Breast epithelium (tissue), 4 donors: ENCODE data around the gene MMAB. TPM values are rescaled to one million over a fixed set of nuclear protein-coding genes. Genes with fewer than 3 reads are reported as not detected.

Experiments
- DNase-seq, 2 donors: peaks; one replicate each; pipeline ENCODE4 v3.0.0-alpha.2; 2019; ENCODE audit warnings: low spot score in 2 of 2
- H3K27ac ChIP-seq, 2 donors: fragments of 200-600 bp; sonication (generic) in 1 of 2; one replicate each; pipeline ENCODE4 v1.5.1; 2016 to 2019; ENCODE audit warnings: mild to moderate bottlenecking in 1 of 2
- H3K27me3 ChIP-seq, 2 donors: fragments of 200-600 bp; sonication (generic) in 1 of 2; one replicate each; pipeline versions ENCODE4 v1.5.1 to v1.6.0; 2017 to 2019; ENCODE audit warnings: control low read depth in 1 of 2, mild to moderate bottlenecking in 1 of 2
- H3K36me3 ChIP-seq: fragments of 200-600 bp; one replicate; pipeline ENCODE4 v1.5.1; 2019
- H3K4me1 ChIP-seq, 2 donors: fragments of 200-600 bp; sonication (generic); one replicate each; pipeline ENCODE4 v1.5.1; 2016 to 2019; ENCODE audit warnings: control low read depth in 1 of 2
- H3K4me3 ChIP-seq, 3 donors: fragments of 200-600 bp; sonication (generic); 1 replicate in 2 of 3; 2 replicates in 1 of 3; pipeline ENCODE4 v1.5.1; 2016 to 2019; ENCODE audit warnings: mild to moderate bottlenecking in 3 of 3, moderate library complexity in 2 of 3
- H3K9me3 ChIP-seq, 2 donors: fragments of 200-600 bp; sonication (generic) in 1 of 2; one replicate each; pipeline ENCODE4 v1.5.1; 2016 to 2019; ENCODE audit warnings: control low read depth in 1 of 2
- POLR2A ChIP-seq: fragments of 450-650 bp; IDR thresholded peaks from one replicate; pipeline ENCODE4 v1.6.1; 2016; ENCODE audit warnings: antibody characterized with exemption, mild to moderate bottlenecking, moderate library complexity
- POLR2AphosphoS5 ChIP-seq, 3 donors: sonication (generic); formaldehyde crosslinking; IDR thresholded peaks; one replicate each; pipeline ENCODE4 v1.6.1; 2017; ENCODE audit warnings: antibody characterized with exemption in 3 of 3
- intact Hi-C: fragments of 100-400 bp; cut with DNase I; formaldehyde crosslinking; loops from one replicate; pipeline ENCODE4 v1.15.1; 2023; ENCODE audit warnings: low total_unique reads
- total RNA-seq, 3 donors: library from RNA; depleted of rRNA; stranded (reverse); fragments of >200 nt; gene quantifications; one replicate each; pipeline ENCODE4 v1.1.0, GENCODE V29; 2016
- TF ChIP-seq, protein P1 (sequence below), 3 donors: fragments of 450-650 bp; IDR thresholded peaks; one replicate each; pipeline ENCODE4 v1.5.1; 2016 to 2017; ENCODE audit warnings: antibody characterized with exemption in 3 of 3, mild to moderate bottlenecking in 3 of 3, moderate library complexity in 3 of 3

The MMAB gene
- total RNA-seq, 3 donors from 2014 or later: 23.9 to 29.1 (median 28.6) TPM

DNA sequence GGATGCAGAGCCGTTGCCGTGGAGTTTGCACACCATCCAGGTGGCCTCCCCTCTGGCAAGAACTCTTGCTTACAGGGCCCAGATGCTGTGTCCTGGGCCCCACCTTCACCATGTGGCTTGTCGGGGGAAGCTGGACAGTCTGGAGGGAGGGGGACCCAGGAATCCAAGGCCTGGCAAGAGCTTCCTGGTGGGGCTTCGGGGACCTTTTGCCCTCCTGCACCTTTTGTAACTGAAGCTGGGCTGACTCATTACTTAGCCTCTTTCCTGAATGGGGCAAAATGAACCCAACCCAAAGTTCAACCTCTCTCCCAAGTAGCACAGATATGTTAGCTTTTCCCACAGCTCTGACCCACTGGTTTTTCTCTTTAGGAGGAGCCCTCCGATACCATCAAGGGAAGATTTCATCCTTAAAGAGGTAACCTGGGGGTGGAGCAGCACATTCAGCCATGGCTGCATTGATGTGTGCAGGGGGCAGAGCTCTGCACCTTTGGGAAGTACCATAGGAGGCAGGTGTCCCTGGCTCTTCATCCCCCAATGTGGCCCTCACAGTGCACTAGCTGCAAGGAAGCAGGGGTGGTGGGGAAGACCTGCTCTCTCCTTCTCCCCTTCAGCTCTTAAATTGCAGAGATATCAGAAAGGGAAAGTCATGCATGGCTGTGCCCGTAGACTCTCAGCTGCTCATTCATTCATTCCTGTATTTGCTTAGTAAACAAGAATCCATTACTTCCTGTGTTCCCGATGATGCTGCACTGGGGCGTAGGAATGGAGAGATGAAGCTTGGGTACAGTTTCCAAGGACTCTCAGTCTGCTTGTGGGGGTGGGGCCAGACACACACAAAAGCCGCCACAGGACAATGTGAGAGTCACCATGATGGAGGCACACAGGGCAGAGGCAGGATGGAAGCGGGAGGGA lies 13.3 kb upstream of the MMAB start:
- no peaks in the 10 kb centered on the region for H3K9me3 ChIP-seq
- no peak overlapping the region for H3K4me3 ChIP-seq
- DNase-seq: no peak
- no peaks in the 10 kb centered on the region for H3K27me3 ChIP-seq
- intact Hi-C loops: no loop called here
- no peaks in the 10 kb centered on the region for H3K36me3 ChIP-seq
- no peaks in the 10 kb centered on the region for H3K4me1 ChIP-seq
- no peak overlapping the region for H3K27ac ChIP-seq
- no peak for TF ChIP-seq POLR2AphosphoS5 (IDR thresholded peaks at IDR 0.05)
- TF ChIP-seq POLR2A: no peak
- TF ChIP-seq, protein P1, sequence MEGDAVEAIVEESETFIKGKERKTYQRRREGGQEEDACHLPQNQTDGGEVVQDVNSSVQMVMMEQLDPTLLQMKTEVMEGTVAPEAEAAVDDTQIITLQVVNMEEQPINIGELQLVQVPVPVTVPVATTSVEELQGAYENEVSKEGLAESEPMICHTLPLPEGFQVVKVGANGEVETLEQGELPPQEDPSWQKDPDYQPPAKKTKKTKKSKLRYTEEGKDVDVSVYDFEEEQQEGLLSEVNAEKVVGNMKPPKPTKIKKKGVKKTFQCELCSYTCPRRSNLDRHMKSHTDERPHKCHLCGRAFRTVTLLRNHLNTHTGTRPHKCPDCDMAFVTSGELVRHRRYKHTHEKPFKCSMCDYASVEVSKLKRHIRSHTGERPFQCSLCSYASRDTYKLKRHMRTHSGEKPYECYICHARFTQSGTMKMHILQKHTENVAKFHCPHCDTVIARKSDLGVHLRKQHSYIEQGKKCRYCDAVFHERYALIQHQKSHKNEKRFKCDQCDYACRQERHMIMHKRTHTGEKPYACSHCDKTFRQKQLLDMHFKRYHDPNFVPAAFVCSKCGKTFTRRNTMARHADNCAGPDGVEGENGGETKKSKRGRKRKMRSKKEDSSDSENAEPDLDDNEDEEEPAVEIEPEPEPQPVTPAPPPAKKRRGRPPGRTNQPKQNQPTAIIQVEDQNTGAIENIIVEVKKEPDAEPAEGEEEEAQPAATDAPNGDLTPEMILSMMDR (IDR thresholded peaks at IDR 0.05): no peak

DNA sequence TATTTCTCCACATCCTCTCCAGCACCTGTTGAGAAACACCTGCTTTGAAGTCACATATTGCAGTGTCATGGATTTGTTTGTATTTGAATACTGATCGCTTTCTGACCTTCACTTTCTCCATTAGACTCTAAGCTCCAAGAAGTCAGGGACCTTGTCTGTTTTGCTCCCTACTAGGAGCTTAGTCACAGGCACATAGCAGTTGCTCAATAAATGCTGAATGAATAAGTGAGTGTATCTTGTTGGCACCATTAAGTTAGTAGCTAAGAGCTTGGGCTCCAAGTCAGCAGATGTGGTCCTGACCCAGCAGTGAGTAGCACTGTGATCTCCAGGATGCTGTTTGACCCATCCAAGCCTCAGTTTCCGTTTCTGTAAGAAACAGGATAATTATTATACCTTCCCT lies 10.4 kb upstream of the MMAB start:
- Histone ChIP-seq H3K27me3 (no peaks in the 10 kb centered on the region), H3K9me3 (no peaks in the 10 kb centered on the region), H3K4me1 (no peaks in the 10 kb centered on the region), H3K4me3 (no peak overlapping the region), H3K27ac (no peak overlapping the region), H3K36me3 (peaks cover 6% of the 10 kb centered on the region)
- intact Hi-C loops: no loop called here
- TF ChIP-seq, protein P1 (IDR thresholded peaks at IDR 0.05): no peak
- TF ChIP-seq POLR2A (no peak), POLR2AphosphoS5 (IDR thresholded peaks at IDR 0.05) (no peak)
- no peak for DNase-seq

DNA sequence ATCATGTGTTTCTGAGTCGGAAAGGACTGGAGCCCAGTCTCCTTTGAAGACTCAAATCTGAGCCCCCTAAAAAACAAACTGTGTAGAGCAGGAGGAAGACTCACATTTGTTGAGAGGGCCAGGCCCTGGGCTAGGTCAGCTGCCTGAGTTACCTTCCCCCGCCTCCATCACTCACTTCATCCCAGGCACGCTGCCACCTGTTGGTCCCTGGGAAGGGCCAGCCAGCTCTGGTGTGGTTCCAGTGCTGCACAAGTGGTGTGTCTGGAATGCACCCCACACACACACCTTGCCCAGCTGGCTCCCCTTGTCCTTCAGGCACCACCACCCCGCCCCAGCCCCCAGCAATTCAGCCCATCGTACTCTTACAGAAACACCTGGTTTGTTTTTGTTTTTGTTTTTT lies 9.3 kb upstream of the MMAB start:
- Histone ChIP-seq H3K36me3 (peaks cover 6% of the 10 kb centered on the region), H3K4me1 (no peaks in the 10 kb centered on the region), H3K4me3 (no peak overlapping the region), H3K27me3 (no peaks in the 10 kb centered on the region), H3K9me3 (no peaks in the 10 kb centered on the region), H3K27ac (peak overlapping the region; percentile 76 to 79)
- no peak for TF ChIP-seq POLR2AphosphoS5 (IDR thresholded peaks at IDR 0.05)
- TF ChIP-seq, protein P1 (IDR thresholded peaks at IDR 0.05): no peak
- TF ChIP-seq POLR2A: no peak
- DNase-seq: peak in 1 of 2 donors; percentile 39
- intact Hi-C loops: no loop called here

DNA sequence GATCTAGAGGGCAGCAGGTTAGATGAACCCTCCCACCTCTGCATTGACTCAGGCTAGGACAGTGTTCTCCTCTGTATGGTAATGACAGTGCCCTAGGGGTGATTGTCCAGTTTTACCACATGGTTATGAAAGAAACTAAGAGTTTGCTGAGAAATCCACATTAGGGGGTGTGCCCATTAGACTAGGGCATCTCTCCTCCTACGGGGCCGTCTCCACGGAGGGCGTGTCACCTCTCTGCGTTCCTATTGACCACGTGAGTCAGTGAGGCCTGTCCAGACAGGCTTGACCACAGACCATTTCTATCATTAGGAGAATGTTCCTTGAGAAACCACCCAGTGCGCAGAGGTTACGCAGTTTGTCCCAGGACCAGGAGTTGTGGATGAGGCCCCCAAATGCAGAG lies 8.6 kb upstream of the MMAB start:
- no peak overlapping the region for H3K4me3 ChIP-seq
- no peaks in the 10 kb centered on the region for H3K9me3 ChIP-seq
- H3K36me3 ChIP-seq: peaks cover 6% of the 10 kb centered on the region
- peak overlapping the region; percentile 76 to 87 for H3K27ac ChIP-seq
- no peak for TF ChIP-seq POLR2AphosphoS5 (IDR thresholded peaks at IDR 0.05)
- no peak for TF ChIP-seq POLR2A
- TF ChIP-seq, protein P1 (IDR thresholded peaks at IDR 0.05): no peak
- peak in 1 of 2 donors; percentile 90 for DNase-seq
- H3K27me3 ChIP-seq: no peaks in the 10 kb centered on the region
- intact Hi-C loops: no loop called here
- H3K4me1 ChIP-seq: no peaks in the 10 kb centered on the region

DNA sequence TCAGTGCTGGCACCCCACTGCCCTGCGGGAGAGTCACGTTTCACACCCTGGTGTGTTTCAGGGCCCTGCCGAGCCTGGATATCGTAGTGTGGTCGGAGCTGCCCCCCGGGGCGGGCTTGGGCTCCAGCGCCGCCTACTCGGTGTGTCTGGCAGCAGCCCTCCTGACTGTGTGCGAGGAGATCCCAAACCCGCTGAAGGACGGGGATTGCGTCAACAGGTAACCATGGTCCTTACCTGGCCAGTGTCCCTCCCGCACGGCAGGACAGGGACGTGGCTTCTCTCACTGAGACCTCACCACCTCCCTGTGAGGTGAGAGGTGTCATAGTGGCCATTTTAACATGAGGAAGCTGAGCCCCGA lies 8.0 kb upstream of the MMAB start:
- H3K36me3 ChIP-seq: peaks cover 6% of the 10 kb centered on the region
- TF ChIP-seq, protein P1 (IDR thresholded peaks at IDR 0.05): no peak
- no peak for TF ChIP-seq POLR2A
- TF ChIP-seq POLR2AphosphoS5 (IDR thresholded peaks at IDR 0.05): no peak
- peak in 1 of 2 donors; percentile 50 for DNase-seq
- no peaks in the 10 kb centered on the region for H3K4me1 ChIP-seq
- peak overlapping the region; percentile 70 to 87 for H3K27ac ChIP-seq
- no peaks in the 10 kb centered on the region for H3K9me3 ChIP-seq
- intact Hi-C loops: no loop called here
- H3K27me3 ChIP-seq: no peaks in the 10 kb centered on the region
- no peak overlapping the region for H3K4me3 ChIP-seq
